Neuron (in vitro differentiated cells): ENCODE data around the gene SLC23A2.
"Not testable (repeated sequence)": the region's sequence is repeated elsewhere in the genome, so short reads cannot be mapped to it uniquely, and the experiment has no call there.

Source experiments
- H2AFZ ChIP-seq: one replicate; pipeline ENCODE4 v1.6.1; 2013; ENCODE audit warnings: low read depth, mild to moderate bottlenecking, inconsistent platforms, low read length, moderate library complexity
- H3K27me3 ChIP-seq: one replicate; pipeline ENCODE4 v1.6.1; 2013; ENCODE audit warnings: low read length; ENCODE audit not compliant: insufficient read depth
- H3K36me3 ChIP-seq: one replicate; pipeline ENCODE4 v1.6.1; 2013; ENCODE audit warnings: low read length; ENCODE audit not compliant: insufficient read depth
- H3K4me1 ChIP-seq: one replicate; pipeline ENCODE4 v1.6.1; 2013; ENCODE audit warnings: low read length; ENCODE audit not compliant: insufficient read depth
- H3K4me3 ChIP-seq: 2 replicates; pipeline ENCODE4 v1.5.1; 2013; ENCODE audit warnings: mild to moderate bottlenecking, low read length, moderate library complexity
- H3K9me3 ChIP-seq: one replicate; pipeline ENCODE4 v1.6.1; 2013; ENCODE audit warnings: low read length

SLC23A2 gene

GRCh38 chr20:4932061-4932460 lies 69.2 kb downstream of the SLC23A2 start:
- Histone ChIP-seq H3K4me1 (no peaks in the 10 kb centered on the region), H3K27me3 (no peaks in the 10 kb centered on the region), H3K9me3 (no peaks in the 10 kb centered on the region), H3K36me3 (peaks cover 10% of the 10 kb centered on the region), H3K4me3 (no peak overlapping the region), H2AFZ (no peak overlapping the region)

GRCh38 chr20:4929686-4930397 lies 71.5 kb downstream of the SLC23A2 start:
- Histone ChIP-seq H2AFZ (no peak overlapping the region), H3K4me1 (no peaks in the 10 kb centered on the region), H3K27me3 (no peaks in the 10 kb centered on the region), H3K36me3 (peaks cover 10% of the 10 kb centered on the region), H3K9me3 (no peaks in the 10 kb centered on the region), H3K4me3 (no peak overlapping the region)

GRCh38 chr20:4926531-4927156 lies 74.7 kb downstream of the SLC23A2 start:
- no peaks in the 10 kb centered on the region for H3K27me3 ChIP-seq
- no peak overlapping the region for H2AFZ ChIP-seq

GRCh38 chr20:4925842-4926530 lies 75.3 kb downstream of the SLC23A2 start:
- Histone ChIP-seq H2AFZ (no peak overlapping the region), H3K36me3 (peaks cover 6% of the 10 kb centered on the region), H3K4me1 (no peaks in the 10 kb centered on the region), H3K4me3 (no peak overlapping the region), H3K9me3 (no peaks in the 10 kb centered on the region), H3K27me3 (no peaks in the 10 kb centered on the region)

More at GRCh38 chr20:4926531-4927156, 74.7 kb downstream of the SLC23A2 start:
- Histone ChIP-seq H3K4me1 (no peaks in the 10 kb centered on the region), H3K4me3 (no peak overlapping the region), H3K9me3 (no peaks in the 10 kb centered on the region), H3K36me3 (peaks cover 6% of the 10 kb centered on the region)

- H3K27me3 ChIP-seq: no peaks in the 10 kb centered on the region
- peaks cover 3% of the 10 kb centered on the region for H3K36me3 ChIP-seq
- no peaks in the 10 kb centered on the region for H3K4me1 ChIP-seq
- H2AFZ ChIP-seq: no peak overlapping the region
- H3K9me3 ChIP-seq: no peaks in the 10 kb centered on the region
- no peak overlapping the region for H3K4me3 ChIP-seq
Measured at GRCh38 chr20:4924446-4924845, 76.9 kb downstream of the SLC23A2 start.

GRCh38 chr20:4924032-4924431 lies 77.3 kb downstream of the SLC23A2 start:
- H3K4me1 ChIP-seq: no peaks in the 10 kb centered on the region
- H3K4me3 ChIP-seq: no peak overlapping the region

GRCh38 chr20:4922186-4922585 lies 79.1 kb downstream of the SLC23A2 start:
- no peak overlapping the region for H2AFZ ChIP-seq
- no peaks in the 10 kb centered on the region for H3K9me3 ChIP-seq
- no peaks in the 10 kb centered on the region for H3K27me3 ChIP-seq
- H3K4me3 ChIP-seq: no peak overlapping the region
- H3K36me3 ChIP-seq: no peaks in the 10 kb centered on the region
- peaks cover 1% of the 10 kb centered on the region for H3K4me1 ChIP-seq

More at GRCh38 chr20:4924032-4924431, 77.3 kb downstream of the SLC23A2 start:
- H3K36me3 ChIP-seq: peaks cover 3% of the 10 kb centered on the region
- no peaks in the 10 kb centered on the region for H3K27me3 ChIP-seq
- H3K9me3 ChIP-seq: no peaks in the 10 kb centered on the region
- H2AFZ ChIP-seq: no peak overlapping the region

GRCh38 chr20:4921271-4921670 lies 80.0 kb downstream of the SLC23A2 start:
- H3K36me3 ChIP-seq, H3K27me3 ChIP-seq, H3K9me3 ChIP-seq, H3K4me1 ChIP-seq, H2AFZ ChIP-seq, H3K4me3 ChIP-seq: not testable (repeated sequence)

- Histone ChIP-seq H3K4me1 (peaks cover 8% of the 10 kb centered on the region), H2AFZ (no peak overlapping the region), H3K9me3 (no peaks in the 10 kb centered on the region), H3K36me3 (no peaks in the 10 kb centered on the region), H3K4me3 (no peak overlapping the region), H3K27me3 (no peaks in the 10 kb centered on the region)
Measured at GRCh38 chr20:4920655-4921054, 80.7 kb downstream of the SLC23A2 start.

GRCh38 chr20:4920131-4920530 lies 81.2 kb downstream of the SLC23A2 start:
- H3K4me3 ChIP-seq: no peak overlapping the region
- no peak overlapping the region for H2AFZ ChIP-seq
- H3K36me3 ChIP-seq: no peaks in the 10 kb centered on the region
- H3K4me1 ChIP-seq: peaks cover 8% of the 10 kb centered on the region
- H3K27me3 ChIP-seq: no peaks in the 10 kb centered on the region
- no peaks in the 10 kb centered on the region for H3K9me3 ChIP-seq

- no peak overlapping the region for H3K4me3 ChIP-seq
- H2AFZ ChIP-seq: no peak overlapping the region
- no peaks in the 10 kb centered on the region for H3K36me3 ChIP-seq
- no peaks in the 10 kb centered on the region for H3K27me3 ChIP-seq
- peaks cover 8% of the 10 kb centered on the region for H3K4me1 ChIP-seq
- H3K9me3 ChIP-seq: no peaks in the 10 kb centered on the region
Measured at GRCh38 chr20:4919047-4919704, 82.1 kb downstream of the SLC23A2 start.

- Histone ChIP-seq H2AFZ (no peak overlapping the region), H3K4me3 (no peak overlapping the region), H3K4me1 (peaks cover 8% of the 10 kb centered on the region), H3K27me3 (no peaks in the 10 kb centered on the region), H3K36me3 (no peaks in the 10 kb centered on the region), H3K9me3 (no peaks in the 10 kb centered on the region)
Measured at GRCh38 chr20:4918473-4918872, 82.8 kb downstream of the SLC23A2 start.
